COLO668 (cell line): ENCODE data around the gene SEPTIN10.
"Not testable (repeated sequence)": the region's sequence is repeated elsewhere in the genome, so short reads cannot be mapped to it uniquely, and the experiment has no call there.

ENCODE experiments used
- DNase-seq: peaks from one replicate; lab custom pipeline; 2025; ENCODE audit not compliant: unreplicated experiment; lab: John Stamatoyannopoulos, UW

SEPTIN10 gene

DNA sequence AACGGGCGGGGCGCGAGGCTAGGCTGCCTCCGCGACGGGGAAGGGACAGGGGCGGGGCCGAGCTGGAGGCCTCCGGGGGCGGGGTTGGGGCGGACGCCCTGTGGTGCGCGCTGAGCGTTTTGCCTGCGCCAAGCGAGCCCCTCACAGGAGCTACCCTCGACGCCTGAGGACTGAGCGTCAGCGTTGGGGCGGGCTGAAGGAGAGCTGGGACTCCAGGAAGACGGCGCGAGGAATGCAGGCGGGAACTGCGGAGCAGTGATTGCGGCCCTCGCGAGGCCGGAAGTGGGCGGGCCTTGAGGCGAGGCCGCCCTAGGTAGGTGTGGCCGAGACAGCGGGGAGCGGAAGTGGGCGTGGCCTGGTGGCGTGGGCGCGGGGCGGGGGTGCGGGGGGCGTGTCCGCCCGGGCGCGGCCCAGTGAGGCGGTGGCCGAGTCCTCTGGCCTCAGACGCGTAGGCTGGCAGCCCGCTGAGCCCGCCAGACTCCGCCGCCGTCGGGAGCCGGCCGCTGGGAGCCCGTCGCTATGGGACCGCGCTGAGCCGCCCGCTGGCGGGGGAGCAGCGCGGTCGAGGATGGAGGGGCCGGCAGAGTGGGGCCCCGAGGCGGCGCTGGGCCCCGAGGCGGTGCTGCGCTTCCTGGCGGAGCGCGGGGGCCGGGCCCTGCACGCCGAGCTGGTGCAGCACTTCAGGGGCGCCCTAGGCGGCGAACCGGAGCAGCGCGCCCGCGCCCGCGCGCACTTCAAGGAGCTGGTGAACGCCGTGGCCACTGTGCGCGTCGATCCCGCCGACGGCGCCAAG lies at the start of gene SEPTIN10, which contains the start of gene SOWAHC:
Gene SEPTIN10 (minus strand): TSS at position 45 of the 793 bp plus-strand sequence. CDS start 139 bp downstream, outside the sequence.
Gene SOWAHC (plus strand): TSS at position 443 of the 793 bp plus-strand sequence. CDS start 126 bp downstream, at position 569.
- peak; percentile 93 for DNase-seq

GRCh38 chr2:109662889-109663288 lies 49.1 kb upstream of the SEPTIN10 start:
- peak; percentile 9 for DNase-seq

GRCh38 chr2:109660046-109660860 lies 46.5 kb upstream of the SEPTIN10 start:
- no peak for DNase-seq

DNA sequence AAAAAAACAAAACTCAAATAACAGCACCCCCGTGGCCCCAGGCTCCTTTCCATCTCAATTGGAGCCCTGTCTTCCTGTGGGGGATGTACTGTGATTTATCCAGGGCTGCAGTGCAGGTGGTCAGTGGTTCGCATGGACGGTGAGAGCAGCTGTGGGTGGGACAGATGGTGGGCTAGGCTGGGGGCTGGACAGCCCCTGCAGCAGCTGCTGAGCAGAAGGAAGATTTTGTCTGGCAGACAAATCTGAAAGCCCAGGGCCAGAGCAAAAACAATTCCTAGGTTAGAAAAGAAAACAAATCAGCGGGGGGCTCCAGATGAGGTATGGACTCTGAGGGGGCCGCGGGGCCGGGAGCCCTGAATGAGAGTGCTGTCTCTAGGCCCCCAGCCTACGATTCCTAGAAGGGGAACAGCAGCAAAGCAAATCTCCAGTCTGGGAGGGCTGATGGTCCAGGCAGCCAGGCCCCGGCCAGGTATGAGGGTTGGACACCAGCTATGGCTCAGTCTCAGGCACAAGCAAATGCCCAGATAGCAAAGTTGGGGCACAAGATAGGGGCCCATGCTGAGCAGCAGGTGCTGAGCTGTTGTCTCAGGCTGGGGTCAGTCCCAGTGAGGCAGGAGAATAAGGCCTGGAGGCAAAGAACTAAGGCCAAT lies 45.8 kb upstream of the SEPTIN10 start:
- no peak for DNase-seq

DNA sequence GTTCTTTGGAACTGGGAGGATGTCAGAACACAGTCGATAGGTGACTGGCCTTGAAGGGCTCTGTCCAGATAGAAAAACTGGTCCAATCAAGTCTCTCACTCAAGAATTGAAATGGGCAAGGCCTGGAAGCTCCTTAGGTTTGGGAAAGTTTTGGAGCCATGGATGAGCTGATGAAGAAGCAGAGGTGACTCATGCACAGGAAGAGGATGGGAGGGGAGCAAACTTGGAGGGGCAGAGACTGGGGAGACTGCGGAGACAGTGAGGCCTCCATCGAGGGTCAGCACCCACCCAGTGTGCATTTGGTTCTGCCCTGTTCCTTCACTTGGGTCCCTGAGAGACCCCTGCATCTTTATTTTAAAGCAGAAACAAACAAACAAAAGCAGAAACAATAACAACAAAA lies 41.5 kb upstream of the SEPTIN10 start:
- no peak for DNase-seq

- no peak for DNase-seq
These were observed 40.7 kb upstream of the SEPTIN10 start for GRCh38 chr2:109654326-109655050.

GRCh38 chr2:109649736-109650695 lies 36.2 kb upstream of the SEPTIN10 start:
- DNase-seq: no peak

- DNase-seq: no peak
These were observed 34.3 kb upstream of the SEPTIN10 start for GRCh38 chr2:109648041-109648527.

- DNase-seq: no peak
These were observed 33.9 kb upstream of the SEPTIN10 start for GRCh38 chr2:109647636-109648035.

DNA sequence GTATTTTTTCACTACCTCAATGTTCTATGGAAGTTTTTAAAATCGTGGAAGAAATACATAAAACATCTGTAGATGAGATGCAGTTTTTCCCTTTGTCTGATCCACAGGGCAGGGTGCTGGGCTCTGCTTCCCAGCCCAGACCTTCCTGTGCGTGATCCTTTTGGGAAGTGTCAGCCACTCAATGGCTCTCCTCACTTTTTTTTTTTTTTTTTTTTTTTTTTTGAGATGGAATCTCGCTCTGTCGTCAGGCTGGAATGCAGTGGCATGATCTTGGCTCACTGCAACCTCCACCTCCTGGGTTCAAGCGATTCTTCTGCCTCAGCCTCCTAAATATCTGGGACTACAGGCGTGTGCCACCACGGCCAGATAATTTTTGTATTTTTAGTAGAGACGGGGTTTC lies 33.2 kb upstream of the SEPTIN10 start:
- no peak for DNase-seq

- DNase-seq: no peak
These were observed 31.8 kb upstream of the SEPTIN10 start for GRCh38 chr2:109645412-109646184.

- DNase-seq: peak; percentile 68
These were observed 31.0 kb upstream of the SEPTIN10 start for GRCh38 chr2:109644571-109645275.

DNA sequence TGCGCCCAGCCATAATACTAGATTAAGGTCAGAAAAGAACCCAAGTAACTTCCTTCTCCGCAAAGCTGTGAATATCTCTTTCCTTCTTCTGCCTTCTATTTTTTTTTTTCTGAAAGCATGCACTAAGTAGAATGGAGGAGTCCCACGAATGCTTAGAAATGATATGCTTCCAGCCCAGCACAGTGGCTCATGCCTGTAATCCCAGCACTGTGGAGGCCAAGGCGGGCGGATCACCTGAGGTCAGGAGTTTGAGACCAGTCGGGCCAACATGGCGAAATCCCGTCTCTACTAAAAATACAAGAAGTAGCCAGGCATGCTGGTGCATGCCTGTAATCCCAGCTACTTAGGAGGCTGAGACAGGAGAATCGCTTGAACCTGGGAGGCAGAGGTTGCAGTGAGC lies 26.2 kb upstream of the SEPTIN10 start:
- not testable (repeated sequence) for DNase-seq

GRCh38 chr2:109638795-109639194 lies 25.0 kb upstream of the SEPTIN10 start:
- DNase-seq: peak; percentile 9

- peak; percentile 19 for DNase-seq
These were observed 24.2 kb upstream of the SEPTIN10 start for GRCh38 chr2:109637749-109638570.

- DNase-seq: no peak
These were observed 22.6 kb upstream of the SEPTIN10 start for GRCh38 chr2:109636317-109636716.
